ENCODE data around the gene RGS3.

Gene RGS3

GRCh38 chr9:113645227-113645977 is 181.9 kb downstream of the RGS3 start:
- no peak for DNase-seq

- no peak for DNase-seq
These were observed 182.4 kb downstream of the RGS3 start for GRCh38 chr9:113645978-113646253.

- DNase-seq: no peak
These were observed 183.0 kb downstream of the RGS3 start for GRCh38 chr9:113646491-113646890.

Data from fibroblast of skin of right biceps (primary cell).